Measurements from ENCODE around the gene SLC22A8.

DNA sequence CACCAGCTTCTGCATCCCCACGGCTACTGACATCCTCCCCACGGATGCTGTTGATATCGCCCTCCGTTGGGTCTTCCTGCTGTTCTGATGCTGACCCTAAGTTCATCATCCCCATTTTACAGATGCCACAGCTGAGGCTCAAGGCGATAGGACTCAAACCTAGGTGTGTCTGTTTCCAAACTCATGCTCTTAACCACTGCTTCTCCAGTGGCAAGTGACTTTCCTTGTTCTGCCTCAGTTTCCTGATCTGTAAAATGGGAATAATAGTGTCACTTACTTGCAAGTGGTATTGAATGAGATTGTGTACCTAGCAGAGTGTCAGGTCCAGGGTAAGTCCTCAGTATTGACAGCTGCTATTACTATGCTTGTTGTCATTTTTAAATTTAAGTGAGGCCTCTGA, 16.5 kb downstream of the SLC22A8 start:
- TF ChIP-seq, protein P1, sequence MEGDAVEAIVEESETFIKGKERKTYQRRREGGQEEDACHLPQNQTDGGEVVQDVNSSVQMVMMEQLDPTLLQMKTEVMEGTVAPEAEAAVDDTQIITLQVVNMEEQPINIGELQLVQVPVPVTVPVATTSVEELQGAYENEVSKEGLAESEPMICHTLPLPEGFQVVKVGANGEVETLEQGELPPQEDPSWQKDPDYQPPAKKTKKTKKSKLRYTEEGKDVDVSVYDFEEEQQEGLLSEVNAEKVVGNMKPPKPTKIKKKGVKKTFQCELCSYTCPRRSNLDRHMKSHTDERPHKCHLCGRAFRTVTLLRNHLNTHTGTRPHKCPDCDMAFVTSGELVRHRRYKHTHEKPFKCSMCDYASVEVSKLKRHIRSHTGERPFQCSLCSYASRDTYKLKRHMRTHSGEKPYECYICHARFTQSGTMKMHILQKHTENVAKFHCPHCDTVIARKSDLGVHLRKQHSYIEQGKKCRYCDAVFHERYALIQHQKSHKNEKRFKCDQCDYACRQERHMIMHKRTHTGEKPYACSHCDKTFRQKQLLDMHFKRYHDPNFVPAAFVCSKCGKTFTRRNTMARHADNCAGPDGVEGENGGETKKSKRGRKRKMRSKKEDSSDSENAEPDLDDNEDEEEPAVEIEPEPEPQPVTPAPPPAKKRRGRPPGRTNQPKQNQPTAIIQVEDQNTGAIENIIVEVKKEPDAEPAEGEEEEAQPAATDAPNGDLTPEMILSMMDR (conservative IDR thresholded peaks at IDR 0.05), result no peak
- TF ChIP-seq EZH2 (IDR thresholded peaks at IDR 0.05; ENCODE audit: low read depth), result no peak

All from PC-9 (cell line).